Measurements from ENCODE around the gene HTR3B.
"Not testable (repeated sequence)": the region's sequence is repeated elsewhere in the genome, so short reads cannot be mapped to it uniquely, and the experiment has no call there.

Gene HTR3B

GRCh38 chr11:113946162-113946561 is 41.6 kb downstream of the HTR3B start:
- not testable (repeated sequence) for DNase-seq (ENCODE audit: low read depth)

- no peak for DNase-seq (ENCODE audit: low read depth)
Observed at GRCh38 chr11:113947994-113948393, 43.4 kb downstream of the HTR3B start.

- DNase-seq (ENCODE audit: low read depth), result no peak
Observed at GRCh38 chr11:113949891-113950290, 45.3 kb downstream of the HTR3B start.

- DNase-seq (ENCODE audit: low read depth), result no peak
Observed at GRCh38 chr11:113951537-113951936, 46.9 kb downstream of the HTR3B start.

- DNase-seq (ENCODE audit: low read depth), result no peak
Observed at GRCh38 chr11:113952070-113952469, 47.5 kb downstream of the HTR3B start.

GRCh38 chr11:113952588-113952987 is 48.0 kb downstream of the HTR3B start:
- DNase-seq (ENCODE audit: low read depth), result no peak

GRCh38 chr11:113954235-113954634 is 49.6 kb downstream of the HTR3B start:
- DNase-seq (ENCODE audit: low read depth), result no peak

GRCh38 chr11:113956986-113957385 is 52.4 kb downstream of the HTR3B start:
- no peak for DNase-seq (ENCODE audit: low read depth)

GRCh38 chr11:113960702-113961330 is 56.2 kb downstream of the HTR3B start:
- no peak for DNase-seq (ENCODE audit: low read depth)

GRCh38 chr11:113967361-113967760 is 62.8 kb downstream of the HTR3B start:
- DNase-seq (ENCODE audit: low read depth), result no peak

GRCh38 chr11:113971506-113972195 is 67.1 kb downstream of the HTR3B start:
- no peak for DNase-seq (ENCODE audit: low read depth)

GRCh38 chr11:113974741-113975470 is 70.3 kb downstream of the HTR3B start, which contains the start of gene HTR3A:
HTR3A (plus strand) TSS chr11:113975108; CDS start chr11:113975326, 218 bp downstream.
- DNase-seq (ENCODE audit: low read depth), result no peak

- no peak for DNase-seq (ENCODE audit: low read depth)
Observed at GRCh38 chr11:113977071-113977490, 72.5 kb downstream of the HTR3B start.

GRCh38 chr11:113977701-113978100 is 73.1 kb downstream of the HTR3B start:
- DNase-seq (ENCODE audit: low read depth), result no peak

- DNase-seq (ENCODE audit: low read depth), result no peak
Observed at GRCh38 chr11:113979431-113979830, 74.8 kb downstream of the HTR3B start.

GRCh38 chr11:113980785-113981184 is 76.2 kb downstream of the HTR3B start:
- no peak for DNase-seq (ENCODE audit: low read depth)

GRCh38 chr11:113982306-113982705 is 77.7 kb downstream of the HTR3B start:
- no peak for DNase-seq (ENCODE audit: low read depth)

GRCh38 chr11:113984781-113985180 is 80.2 kb downstream of the HTR3B start:
- no peak for DNase-seq (ENCODE audit: low read depth)

GRCh38 chr11:113985906-113986305 is 81.3 kb downstream of the HTR3B start:
- no peak for DNase-seq (ENCODE audit: low read depth)

GRCh38 chr11:113986351-113987140 is 82.0 kb downstream of the HTR3B start:
- no peak for DNase-seq (ENCODE audit: low read depth)

GRCh38 chr11:113989381-113989780 is 84.8 kb downstream of the HTR3B start:
- DNase-seq (ENCODE audit: low read depth), result no peak

GRCh38 chr11:113989916-113990315 is 85.3 kb downstream of the HTR3B start:
- no peak for DNase-seq (ENCODE audit: low read depth)

Measured in activated T-helper 9 cell treated with anti-CD3 and anti-CD28 coated beads, Interleukin-2, amount 50 U/mL, for 16 hours (primary cell).